Stimulated activated CD8-positive, alpha-beta memory T cell treated with anti-CD3 and anti-CD28 coated beads, Interleukin-15, amount 100 ng/mL, for 4 hours (primary cell): Measurements from ENCODE around the gene S100A16.
"Not testable (repeated sequence)": the region's sequence is repeated elsewhere in the genome, so short reads cannot be mapped to it uniquely, and the experiment has no call there.

ENCODE experiments used
- DNase-seq, 2 donors: peaks; one replicate each; pipeline ENCODE4 v3.0.0-alpha.2; 2020; ENCODE audit warnings: low read depth in 2 of 2

Gene S100A16

DNA sequence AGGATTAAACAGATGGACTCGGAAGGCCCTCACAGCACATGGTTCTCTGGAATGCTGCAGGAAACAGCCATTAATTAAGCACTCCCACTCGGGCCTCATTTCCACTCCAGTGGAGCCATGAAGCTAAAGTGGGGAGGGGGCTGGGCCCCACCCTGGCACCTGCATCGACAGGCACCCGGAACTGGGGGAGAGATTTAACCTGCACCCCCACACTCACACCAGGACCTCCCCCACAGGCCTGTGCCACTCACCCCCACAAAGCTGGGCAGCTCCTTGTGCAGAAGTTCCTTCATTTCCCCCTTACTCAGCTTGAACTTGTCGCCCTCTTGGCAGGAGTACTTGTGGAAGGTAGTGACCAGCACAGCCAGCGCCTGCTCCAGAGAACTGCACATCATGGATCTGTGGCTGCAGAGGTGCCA is 49.4 kb downstream of the S100A16 start:
- no peak for DNase-seq

DNA sequence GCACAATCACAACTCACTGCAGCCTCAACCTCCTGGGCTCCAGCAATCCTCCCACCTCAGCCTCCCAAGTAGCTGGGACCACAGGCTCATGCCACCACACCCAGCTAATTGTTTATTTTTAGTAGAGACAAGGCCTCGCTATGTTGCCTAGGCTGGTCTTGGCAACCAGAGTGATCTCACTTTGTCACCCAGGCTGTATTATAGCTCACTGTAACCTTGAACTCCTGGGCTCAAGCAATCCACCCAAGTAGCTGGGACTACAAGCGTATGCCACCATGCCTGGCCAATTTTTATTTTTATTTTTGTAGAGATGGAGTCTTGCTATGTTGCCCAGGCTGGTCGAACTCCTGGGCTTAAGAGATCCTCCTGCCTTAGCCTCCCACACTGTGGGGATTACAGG is 50.9 kb downstream of the S100A16 start:
- not testable (repeated sequence) for DNase-seq

DNA sequence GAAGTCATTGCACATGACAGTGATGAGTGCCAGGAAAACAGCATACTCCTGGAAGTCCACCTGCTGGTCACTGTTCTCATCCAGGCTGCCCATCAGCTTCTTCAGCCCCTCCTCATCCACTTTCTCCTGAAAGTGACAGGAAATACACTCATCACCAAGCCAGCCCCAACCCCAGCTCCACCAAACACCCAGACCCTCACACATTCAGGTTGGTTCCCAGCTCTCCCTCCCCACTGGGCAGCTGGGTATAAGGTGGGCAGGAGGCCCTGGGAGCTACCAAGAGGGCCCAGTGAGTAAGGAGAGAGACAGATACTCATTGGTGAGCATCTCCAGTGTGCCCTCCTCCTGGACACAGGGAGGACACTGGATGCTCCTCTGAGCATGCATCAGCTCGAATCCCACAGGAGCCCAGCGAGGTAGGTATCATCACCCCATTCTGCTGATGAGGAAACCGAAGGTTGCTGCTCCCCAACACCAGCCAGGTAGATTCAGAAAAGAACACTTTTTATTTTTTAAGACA is 51.4 kb downstream of the S100A16 start:
- DNase-seq = no peak

DNA sequence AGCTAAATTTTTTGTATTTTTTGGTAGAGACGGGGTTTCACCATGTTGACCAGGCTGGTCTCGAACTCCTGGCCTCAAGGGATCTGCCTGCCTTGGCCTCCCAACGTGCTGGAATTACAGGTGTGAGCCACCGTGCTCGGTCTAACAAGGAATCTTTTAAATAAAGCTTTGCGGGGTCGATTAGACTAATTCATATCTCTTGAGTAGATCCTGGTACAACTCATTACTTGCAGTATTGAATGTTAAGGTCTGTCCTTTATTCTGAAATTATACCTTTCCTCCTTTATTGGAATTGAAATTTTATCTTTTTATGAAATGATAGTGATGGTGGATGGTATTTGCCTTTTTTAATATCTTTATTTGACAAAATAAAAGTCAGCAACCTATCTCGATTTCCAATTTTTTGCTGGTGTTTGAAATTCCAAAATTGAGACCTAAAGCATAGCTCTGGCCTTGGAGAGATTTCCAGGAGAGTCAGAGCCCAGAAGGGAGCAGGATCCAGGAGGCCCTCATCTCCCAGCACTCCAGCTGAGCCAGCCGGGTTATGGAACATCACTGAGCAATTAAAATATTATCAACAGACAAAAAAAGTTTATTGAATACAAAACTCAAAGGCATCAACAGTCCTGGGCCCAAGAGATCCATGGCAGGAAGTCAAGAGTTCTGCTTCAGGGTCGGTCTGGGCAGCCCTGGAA is 52.0 kb downstream of the S100A16 start:
- DNase-seq = no peak

DNA sequence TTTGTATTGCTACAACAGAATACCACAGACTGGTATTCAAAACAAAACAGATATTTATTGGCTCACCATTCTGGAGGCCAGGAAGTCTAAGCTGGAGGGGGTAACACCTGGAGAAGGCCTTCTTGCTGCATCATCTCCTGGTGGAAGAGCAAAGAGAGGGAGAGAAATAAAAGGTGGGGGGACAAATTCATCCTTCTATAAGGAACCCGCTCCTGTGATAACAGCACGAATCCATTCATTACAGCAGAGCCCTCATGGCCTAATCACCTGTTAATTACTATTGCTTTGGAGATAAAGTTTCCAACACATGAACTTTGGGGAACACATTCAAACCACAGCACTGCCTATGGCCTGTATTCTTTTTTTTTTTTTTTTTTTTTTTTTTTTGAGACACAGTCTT is 52.7 kb downstream of the S100A16 start:
- DNase-seq = no peak

DNA sequence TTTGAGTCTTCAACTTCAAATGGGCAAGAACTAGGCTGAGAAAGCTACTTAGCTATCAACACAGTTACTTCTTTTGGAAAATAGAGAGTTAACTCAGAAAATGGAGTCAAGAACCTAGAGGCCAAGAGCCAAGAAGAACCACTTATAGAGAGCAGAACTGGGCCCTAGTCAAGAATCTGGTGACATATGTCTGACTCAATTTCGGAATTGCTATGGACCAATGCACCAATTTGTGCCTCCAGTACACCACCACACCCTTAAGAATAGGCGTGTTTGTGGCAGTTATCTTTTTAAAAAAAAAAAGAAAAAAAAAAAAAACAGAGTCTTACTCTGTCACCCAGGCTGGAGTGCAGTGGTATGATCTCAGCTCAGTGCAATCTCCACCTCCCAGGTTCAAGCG is 55.1 kb downstream of the S100A16 start:
- no peak for DNase-seq
